ENCODE data around the gene LENG1.

DNA sequence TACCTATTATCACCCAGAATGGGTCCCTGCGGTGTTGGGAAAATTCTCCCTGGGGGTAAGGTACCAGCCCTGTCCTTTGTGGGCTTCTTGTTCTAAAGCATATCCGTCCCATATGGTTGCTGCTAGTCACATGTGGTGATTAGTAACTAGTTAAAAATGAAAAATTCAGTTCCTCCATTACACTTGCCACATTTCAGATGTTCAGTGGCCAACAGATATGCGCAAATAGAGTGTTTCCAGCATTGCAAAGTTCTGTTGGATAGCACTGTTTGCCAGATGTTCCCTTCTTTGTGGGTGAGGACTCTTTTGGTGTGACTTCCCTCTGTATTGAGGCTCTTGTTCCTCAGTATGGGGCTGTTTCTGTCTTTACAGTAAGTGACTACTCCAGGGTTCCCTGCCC lies 18.2 kb downstream of the LENG1 start:
- TF ChIP-seq, protein P1, sequence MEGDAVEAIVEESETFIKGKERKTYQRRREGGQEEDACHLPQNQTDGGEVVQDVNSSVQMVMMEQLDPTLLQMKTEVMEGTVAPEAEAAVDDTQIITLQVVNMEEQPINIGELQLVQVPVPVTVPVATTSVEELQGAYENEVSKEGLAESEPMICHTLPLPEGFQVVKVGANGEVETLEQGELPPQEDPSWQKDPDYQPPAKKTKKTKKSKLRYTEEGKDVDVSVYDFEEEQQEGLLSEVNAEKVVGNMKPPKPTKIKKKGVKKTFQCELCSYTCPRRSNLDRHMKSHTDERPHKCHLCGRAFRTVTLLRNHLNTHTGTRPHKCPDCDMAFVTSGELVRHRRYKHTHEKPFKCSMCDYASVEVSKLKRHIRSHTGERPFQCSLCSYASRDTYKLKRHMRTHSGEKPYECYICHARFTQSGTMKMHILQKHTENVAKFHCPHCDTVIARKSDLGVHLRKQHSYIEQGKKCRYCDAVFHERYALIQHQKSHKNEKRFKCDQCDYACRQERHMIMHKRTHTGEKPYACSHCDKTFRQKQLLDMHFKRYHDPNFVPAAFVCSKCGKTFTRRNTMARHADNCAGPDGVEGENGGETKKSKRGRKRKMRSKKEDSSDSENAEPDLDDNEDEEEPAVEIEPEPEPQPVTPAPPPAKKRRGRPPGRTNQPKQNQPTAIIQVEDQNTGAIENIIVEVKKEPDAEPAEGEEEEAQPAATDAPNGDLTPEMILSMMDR (IDR thresholded peaks at IDR 0.05) = no peak
- no peak for TF ChIP-seq EZH2phosphoT487 (IDR thresholded peaks at IDR 0.05)
